HEK293 (cell line): ENCODE results near the gene PIK3C2B.

Source experiments
- AEBP2 ChIP-seq: fragments of 450-650 bp; formaldehyde crosslinking; IDR thresholded peaks from 2 replicates; pipeline ENCODE4 v1.5.1; 2016; ENCODE audit warnings: missing biosample characterization, missing genetic modification characterization, borderline replicate concordance
- CTCF ChIP-seq: fragments of 450-650 bp; formaldehyde crosslinking; IDR thresholded peaks from 2 replicates; pipeline ENCODE4 v1.5.1; 2016; ENCODE audit warnings: missing biosample characterization, missing genetic modification characterization
- REST ChIP-seq: fragments of 450-650 bp; formaldehyde crosslinking; IDR thresholded peaks from 2 replicates; pipeline ENCODE4 v1.5.1; 2016; ENCODE audit warnings: missing biosample characterization, missing genetic modification characterization
- ZBTB44 ChIP-seq: fragments of 450-650 bp; IDR thresholded peaks from 2 replicates; pipeline ENCODE4 v1.5.1; 2018; ENCODE audit warnings: missing biosample characterization, mild to moderate bottlenecking, missing genetic modification characterization
- ZNF155 ChIP-seq: fragments of 450-650 bp; formaldehyde crosslinking; IDR thresholded peaks from 2 replicates; pipeline ENCODE4 v1.5.1; 2016; ENCODE audit warnings: missing biosample characterization, missing genetic modification characterization

GRCh38 chr1:204495777-204496176 is 1.2 kb upstream of the PIK3C2B start:
- TF ChIP-seq CTCF (no peak), AEBP2 (tag by site-specific recombination) (no peak), ZNF155 (tag by site-specific recombination) (no peak), ZBTB44 (tag by site-specific recombination) (no peak), REST (tag by site-specific recombination) (no peak)
